ENCODE results near the gene SPNS3. TPM values are rescaled to one million over a fixed set of nuclear protein-coding genes. Genes with fewer than 3 reads are reported as not detected.

The SPNS3 gene
- total and polyA plus RNA-seq, 2 donors (not counting 3 experiments of a cell fraction or from before 2014, with no cell fraction given): 0.18 to 0.66 TPM

- Histone ChIP-seq H3K4me1 (ENCODE audit: control insufficient read depth, extremely low read depth, insufficient read depth, low read length) (peaks cover 24% of the 10 kb centered on the region), H3K9me3 (replicated peaks; ENCODE audit: control insufficient read depth, insufficient read depth, low read length) (no peaks in the 10 kb centered on the region), H3K9ac (replicated peaks; ENCODE audit: extremely low read depth, insufficient read depth, low read length) (no peak overlapping the region), H3K79me2 (ENCODE audit: control insufficient read depth, insufficient read depth, low read length) (no peaks in the 10 kb centered on the region), H3K27me3 (ENCODE audit: control insufficient read depth in 2 of 2, insufficient read depth in 2 of 2, low read length in 2 of 2) (no peaks in the 10 kb centered on the region), H3K4me2 (ENCODE audit: insufficient read depth, low read length) (no peak overlapping the region), H3K36me3 (ENCODE audit: control insufficient read depth in 2 of 2, extremely low read depth in 1 of 2, insufficient read depth in 2 of 2, low read length in 2 of 2) (peaks cover 0 to 16% of the 10 kb centered on the region in 2 experiments), H2AFZ (ENCODE audit: low read depth, low read length) (no peak overlapping the region), H3K9me1 (replicated peaks; ENCODE audit: control insufficient read depth, extremely low read depth, insufficient read depth, low read length) (no peaks in the 10 kb centered on the region), H4K20me1 (replicated peaks; ENCODE audit: control insufficient read depth, extremely low read depth, insufficient read depth, low read length) (no peaks in the 10 kb centered on the region), H3K4me3 (replicated peaks in 1 of 3; ENCODE audit: insufficient read depth in 1 of 3, low read depth in 1 of 3, low read length in 3 of 3) (no peak overlapping the region), H3K27ac (ENCODE audit: insufficient read depth, low read depth, low read length) (no peak overlapping the region)
- DNase-seq (ENCODE audit: low read depth, low spot score) (no peak), FAIRE-seq (no peak)
- TF ChIP-seq MYC (IDR thresholded peaks at IDR 0.05; ENCODE audit: low read depth, low read length) (no peak), EZH2 (IDR thresholded peaks at IDR 0.05; ENCODE audit: borderline replicate concordance, low read depth, low read length, severe bottlenecking) (no peak), JUN (IDR thresholded peaks at IDR 0.05; ENCODE audit: borderline replicate concordance, insufficient read depth, insufficient read length, low read depth) (no peak), GATA2 (IDR thresholded peaks at IDR 0.05; ENCODE audit: insufficient read depth, insufficient read length, low read depth, low read length) (no peak), FOS (IDR thresholded peaks at IDR 0.05; ENCODE audit: borderline replicate concordance, insufficient read depth, low read length) (no peak), POLR2A (IDR thresholded peaks at IDR 0.05; ENCODE audit: low read depth, low read length) (no peak), POLR2AphosphoS5 (IDR thresholded peaks at IDR 0.05; ENCODE audit: insufficient read depth, low read depth, low read length) (no peak), MAX (IDR thresholded peaks at IDR 0.05; ENCODE audit: insufficient read depth, insufficient read length) (no peak)
- TF ChIP-seq, protein P1, sequence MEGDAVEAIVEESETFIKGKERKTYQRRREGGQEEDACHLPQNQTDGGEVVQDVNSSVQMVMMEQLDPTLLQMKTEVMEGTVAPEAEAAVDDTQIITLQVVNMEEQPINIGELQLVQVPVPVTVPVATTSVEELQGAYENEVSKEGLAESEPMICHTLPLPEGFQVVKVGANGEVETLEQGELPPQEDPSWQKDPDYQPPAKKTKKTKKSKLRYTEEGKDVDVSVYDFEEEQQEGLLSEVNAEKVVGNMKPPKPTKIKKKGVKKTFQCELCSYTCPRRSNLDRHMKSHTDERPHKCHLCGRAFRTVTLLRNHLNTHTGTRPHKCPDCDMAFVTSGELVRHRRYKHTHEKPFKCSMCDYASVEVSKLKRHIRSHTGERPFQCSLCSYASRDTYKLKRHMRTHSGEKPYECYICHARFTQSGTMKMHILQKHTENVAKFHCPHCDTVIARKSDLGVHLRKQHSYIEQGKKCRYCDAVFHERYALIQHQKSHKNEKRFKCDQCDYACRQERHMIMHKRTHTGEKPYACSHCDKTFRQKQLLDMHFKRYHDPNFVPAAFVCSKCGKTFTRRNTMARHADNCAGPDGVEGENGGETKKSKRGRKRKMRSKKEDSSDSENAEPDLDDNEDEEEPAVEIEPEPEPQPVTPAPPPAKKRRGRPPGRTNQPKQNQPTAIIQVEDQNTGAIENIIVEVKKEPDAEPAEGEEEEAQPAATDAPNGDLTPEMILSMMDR (IDR thresholded peaks at IDR 0.05; ENCODE audit: extremely low read depth in 1 of 2, insufficient read depth in 1 of 2, low read depth in 1 of 2, low read length in 2 of 2): no peak
- POLR2A ChIA-PET: no interaction called here
- intact Hi-C loops (cut with micrococcal nuclease) (no loop called here), dilution Hi-C loops (cut with MboI; ENCODE audit: extremely low pct_ligation_motif_present, low sequenced_read_pairs) (no loop called here)
- BruUV-seq (replicated peaks): no TSS peak
- CTCF ChIA-PET: no interaction called here
Measured at GRCh38 chr17:4523946-4524345, 90.2 kb downstream of the SPNS3 start.

Data from endothelial cell of umbilical vein (primary cell).